HCT116 (cell line): ENCODE data around the gene SEMA3F. TPM values are rescaled to one million over a fixed set of nuclear protein-coding genes. Genes with fewer than 3 reads are reported as not detected.

Experiments
- ATAC-seq: fragments of 200-7000 bp; cut with Tn5 transposase; 2 replicates; pipeline ENCODE4 v1.9.1; 2020; ENCODE audit warnings: mild to moderate bottlenecking, moderate library complexity
- BruUV-seq: library from RNA; stranded (reverse); fragments of 400-500 nt; replicated peaks from 2 replicates; lab custom pipeline; 2021; lab: Mats Ljungman, UMichigan
- CTCF ChIA-PET: fragments of 300-600 bp; sonication (Branson Sonifier 250); formaldehyde crosslinking; loops from one replicate; lab custom pipeline; 2021; ENCODE audit warnings: antibody characterized with exemption; lab: Charles Lee
- POLR2A ChIA-PET: fragments of 300-600, 350-600 bp; sonication (Branson Sonifier 250); formaldehyde crosslinking; loops from one replicate; lab custom pipeline; 2021; ENCODE audit warnings: antibody characterized with exemption; lab: Charles Lee
- RAD21 ChIA-PET, 2 experiments: fragments of 300-600 bp; sonication (Branson Sonifier 250); formaldehyde crosslinking; loops; one replicate each; lab custom pipeline; 2023; ENCODE audit warnings: low total read pairs in 2 of 2; ENCODE audit not compliant: uncharacterized antibody in 2 of 2, unreplicated experiment in 2 of 2, low non-redundant PET in 1 of 2; lab: Charles Lee
- DNase-seq: peaks from one replicate; pipeline ENCODE4 v3.0.0-alpha.2; 2010; ENCODE audit warnings: low read depth, low spot score
- H2AFZ ChIP-seq: fragments of 200-600 bp; shearing (Covaris generic), sonication (generic); 2 replicates; pipeline ENCODE4 v1.6.1; 2017; ENCODE audit warnings: low read depth, mixed run types, mixed read lengths, antibody characterized with exemption, low read length; ENCODE audit not compliant: poor library complexity, severe bottlenecking
- H3K27ac ChIP-seq: 2 replicates; pipeline ENCODE4 v1.5.1; 2012; ENCODE audit warnings: low read depth, low read length
- H3K27me3 ChIP-seq: fragments of 200-600 bp; sonication (generic); 2 replicates; pipeline ENCODE4 v1.6.1; 2016; ENCODE audit warnings: mixed run types, low read length, mixed read lengths; ENCODE audit not compliant: insufficient read depth
- H3K36me3 ChIP-seq, 2 experiments: fragments of 200-500 bp in 1 of 2; fragments of 200-600 bp in 1 of 2; sonication (Bioruptor generic) in 1 of 2; sonication (generic) in 1 of 2; 2 replicates each; pipeline versions ENCODE4 v1.5.1 to v1.6.1; 2014 to 2016; ENCODE audit warnings: low read length in 2 of 2, inconsistent platforms in 1 of 2, mixed read lengths in 1 of 2, mixed run types in 1 of 2; ENCODE audit not compliant: insufficient read depth in 2 of 2, control insufficient read depth in 1 of 2
- H3K4me1 ChIP-seq, 2 experiments: fragments of 200-600 bp in 1 of 2; sonication (generic) in 1 of 2; 2 replicates each; pipeline versions ENCODE4 v1.5.1 to v1.6.1; 2012 to 2017; ENCODE audit warnings: low read length in 2 of 2, inconsistent platforms in 1 of 2, mild to moderate bottlenecking in 1 of 2, mixed read lengths in 1 of 2, mixed run types in 1 of 2, moderate library complexity in 1 of 2; ENCODE audit not compliant: insufficient read depth in 2 of 2, control insufficient read depth in 1 of 2
- H3K4me2 ChIP-seq: fragments of 200-600 bp; sonication (generic); 2 replicates; pipeline ENCODE4 v1.6.1; 2017; ENCODE audit warnings: mixed run types, low read length, mixed read lengths
- H3K4me3 ChIP-seq, 2 experiments: fragments of 200-600 bp in 1 of 2; sonication (generic) in 1 of 2; replicated peaks in 1 of 2; 2 replicates each; pipeline ENCODE4 v1.5.1; 2011 to 2016; ENCODE audit warnings: low read length in 2 of 2, control low read depth in 1 of 2, low read depth in 1 of 2, mild to moderate bottlenecking in 1 of 2, mixed read lengths in 1 of 2, mixed run types in 1 of 2
- H3K79me2 ChIP-seq: fragments of 200-600 bp; sonication (generic); 2 replicates; pipeline ENCODE4 v1.6.1; 2017; ENCODE audit warnings: mild to moderate bottlenecking, mixed run types, low read length, moderate library complexity, mixed read lengths; ENCODE audit not compliant: insufficient read depth
- H3K9ac ChIP-seq: fragments of 200-600 bp; sonication (generic); 2 replicates; pipeline ENCODE4 v1.6.1; 2016; ENCODE audit warnings: low read length, mixed read lengths
- H3K9me2 ChIP-seq: fragments of 200-600 bp; sonication (generic), shearing (Covaris generic); 2 replicates; pipeline ENCODE4 v1.6.1; 2017; ENCODE audit warnings: mixed run types, mild to moderate bottlenecking, moderate library complexity; ENCODE audit not compliant: insufficient read depth
- H3K9me3 ChIP-seq, 2 experiments: fragments of 200-500 bp in 1 of 2; fragments of 200-600 bp in 1 of 2; sonication (Bioruptor generic) in 1 of 2; sonication (generic) in 1 of 2; 2 replicates each; pipeline ENCODE4 v1.6.1; 2014 to 2017; ENCODE audit warnings: low read length in 2 of 2, mixed read lengths in 2 of 2, inconsistent platforms in 1 of 2, low read depth in 1 of 2, mild to moderate bottlenecking in 1 of 2, mixed run types in 1 of 2, moderate library complexity in 1 of 2; ENCODE audit not compliant: control insufficient read depth in 1 of 2, insufficient read depth in 1 of 2
- H4K20me1 ChIP-seq: fragments of 200-600 bp; sonication (generic), shearing (Covaris generic); 2 replicates; pipeline ENCODE4 v1.6.1; 2017; ENCODE audit warnings: mixed run types, mild to moderate bottlenecking, moderate library complexity; ENCODE audit not compliant: insufficient read depth
- CEBPB ChIP-seq: IDR thresholded peaks from 2 replicates; pipeline ENCODE4 v1.6.1; 2012; ENCODE audit warnings: low read depth
- SIN3A ChIP-seq: IDR thresholded peaks from 2 replicates; pipeline ENCODE4 v1.6.1; 2012; ENCODE audit warnings: low read depth
- YY1 ChIP-seq: IDR thresholded peaks from 2 replicates; pipeline ENCODE4 v1.6.1; 2011; ENCODE audit warnings: low read length, low read depth, moderate library complexity, mild to moderate bottlenecking; ENCODE audit not compliant: insufficient replicate concordance; ENCODE audit errors: extremely low read depth
- ZNF274 ChIP-seq: fragments of 200-500 bp; sonication (Bioruptor generic); IDR thresholded peaks from 2 replicates; pipeline ENCODE4 v1.6.1; 2014; ENCODE audit warnings: mild to moderate bottlenecking, low read depth, low read length, inconsistent platforms
- intact Hi-C: fragments of 100-400 bp; cut with micrococcal nuclease; formaldehyde crosslinking; loops from 2 replicates; pipeline ENCODE4 v1.10.0; 2022
- total RNA-seq: library from RNA; stranded (reverse); gene quantifications from one replicate; pipeline ENCODE4 v1.2.1, GENCODE V29; 2021; ENCODE audit not compliant: unreplicated experiment
- TF ChIP-seq, protein P1 (sequence below), 3 experiments: fragments of 200-600 bp in 1 of 3; sonication (generic) in 1 of 3; IDR thresholded peaks in 2 of 3; conservative IDR thresholded peaks in 1 of 3; 2 replicates each; pipeline ENCODE4 v1.5.1; 2012 to 2017; ENCODE audit warnings: low read depth in 2 of 3, low read length in 2 of 3, antibody characterized with exemption in 1 of 3, borderline replicate concordance in 1 of 3, control low read depth in 1 of 3, mild to moderate bottlenecking in 1 of 3, mixed read lengths in 1 of 3, mixed run types in 1 of 3, moderate library complexity in 1 of 3; ENCODE audit not compliant: insufficient read depth in 1 of 3
- TF ChIP-seq, protein P2 (sequence below): IDR thresholded peaks from 2 replicates; pipeline ENCODE4 v1.6.1; 2011; ENCODE audit warnings: mild to moderate bottlenecking, low read length, moderate library complexity; ENCODE audit not compliant: insufficient replicate concordance; ENCODE audit errors: extremely low read depth
- TF ChIP-seq, protein P3 (sequence below): IDR thresholded peaks from 2 replicates; pipeline ENCODE4 v1.6.1; 2012

The SEMA3F gene
- total RNA-seq, 1 experiment from 2014 or later, result 15.7 TPM

DNA sequence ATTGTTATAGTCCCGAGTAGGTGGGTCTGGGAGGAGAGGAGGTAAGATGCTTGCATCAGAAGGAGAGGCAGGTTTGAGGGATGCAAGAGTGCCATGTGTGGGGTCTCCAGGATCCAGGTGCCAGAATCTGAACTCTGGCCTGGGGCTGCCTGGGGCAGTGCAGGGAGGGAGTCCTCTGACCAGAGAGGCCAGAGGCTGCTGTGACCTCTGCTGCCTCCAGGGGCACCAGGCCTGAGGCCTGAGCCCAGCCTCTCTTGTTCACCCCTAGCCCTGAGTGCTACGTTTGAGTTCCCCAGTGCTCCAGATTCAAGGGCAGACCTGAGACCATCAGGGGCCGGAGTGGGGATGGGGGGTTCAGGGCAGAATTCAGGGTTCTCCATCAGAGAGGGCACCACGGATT, 57.4 kb downstream of the SEMA3F start:
- POLR2A ChIA-PET, result no interaction called here
- no peaks in the 10 kb centered on the region for H3K36me3 ChIP-seq
- no peak for DNase-seq
- H3K4me3 ChIP-seq, result no peak overlapping the region
- H3K27me3 ChIP-seq, result no peaks in the 10 kb centered on the region
- RAD21 ChIA-PET, result no interaction called here
- TF ChIP-seq, protein P1, sequence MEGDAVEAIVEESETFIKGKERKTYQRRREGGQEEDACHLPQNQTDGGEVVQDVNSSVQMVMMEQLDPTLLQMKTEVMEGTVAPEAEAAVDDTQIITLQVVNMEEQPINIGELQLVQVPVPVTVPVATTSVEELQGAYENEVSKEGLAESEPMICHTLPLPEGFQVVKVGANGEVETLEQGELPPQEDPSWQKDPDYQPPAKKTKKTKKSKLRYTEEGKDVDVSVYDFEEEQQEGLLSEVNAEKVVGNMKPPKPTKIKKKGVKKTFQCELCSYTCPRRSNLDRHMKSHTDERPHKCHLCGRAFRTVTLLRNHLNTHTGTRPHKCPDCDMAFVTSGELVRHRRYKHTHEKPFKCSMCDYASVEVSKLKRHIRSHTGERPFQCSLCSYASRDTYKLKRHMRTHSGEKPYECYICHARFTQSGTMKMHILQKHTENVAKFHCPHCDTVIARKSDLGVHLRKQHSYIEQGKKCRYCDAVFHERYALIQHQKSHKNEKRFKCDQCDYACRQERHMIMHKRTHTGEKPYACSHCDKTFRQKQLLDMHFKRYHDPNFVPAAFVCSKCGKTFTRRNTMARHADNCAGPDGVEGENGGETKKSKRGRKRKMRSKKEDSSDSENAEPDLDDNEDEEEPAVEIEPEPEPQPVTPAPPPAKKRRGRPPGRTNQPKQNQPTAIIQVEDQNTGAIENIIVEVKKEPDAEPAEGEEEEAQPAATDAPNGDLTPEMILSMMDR (IDR thresholded peaks at IDR 0.05 in 2 of 3, conservative IDR thresholded peaks at IDR 0.05 in 1 of 3; ENCODE audit: borderline replicate concordance in 1 of 3, insufficient read depth in 1 of 3, low read depth in 2 of 3, low read length in 2 of 3), result 0 out of 6 replicates have a peak, but pooled peaks of 1 of the 3 experiments have one; percentile 7
- no peak for TF ChIP-seq YY1
- TF ChIP-seq SIN3A, result no peak
- TF ChIP-seq, protein P2, sequence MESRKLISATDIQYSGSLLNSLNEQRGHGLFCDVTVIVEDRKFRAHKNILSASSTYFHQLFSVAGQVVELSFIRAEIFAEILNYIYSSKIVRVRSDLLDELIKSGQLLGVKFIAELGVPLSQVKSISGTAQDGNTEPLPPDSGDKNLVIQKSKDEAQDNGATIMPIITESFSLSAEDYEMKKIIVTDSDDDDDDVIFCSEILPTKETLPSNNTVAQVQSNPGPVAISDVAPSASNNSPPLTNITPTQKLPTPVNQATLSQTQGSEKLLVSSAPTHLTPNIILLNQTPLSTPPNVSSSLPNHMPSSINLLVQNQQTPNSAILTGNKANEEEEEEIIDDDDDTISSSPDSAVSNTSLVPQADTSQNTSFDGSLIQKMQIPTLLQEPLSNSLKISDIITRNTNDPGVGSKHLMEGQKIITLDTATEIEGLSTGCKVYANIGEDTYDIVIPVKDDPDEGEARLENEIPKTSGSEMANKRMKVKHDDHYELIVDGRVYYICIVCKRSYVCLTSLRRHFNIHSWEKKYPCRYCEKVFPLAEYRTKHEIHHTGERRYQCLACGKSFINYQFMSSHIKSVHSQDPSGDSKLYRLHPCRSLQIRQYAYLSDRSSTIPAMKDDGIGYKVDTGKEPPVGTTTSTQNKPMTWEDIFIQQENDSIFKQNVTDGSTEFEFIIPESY, result no peak
- no peak for TF ChIP-seq ZNF274
- TF ChIP-seq, protein P3, sequence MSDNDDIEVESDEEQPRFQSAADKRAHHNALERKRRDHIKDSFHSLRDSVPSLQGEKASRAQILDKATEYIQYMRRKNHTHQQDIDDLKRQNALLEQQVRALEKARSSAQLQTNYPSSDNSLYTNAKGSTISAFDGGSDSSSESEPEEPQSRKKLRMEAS, result no peak
- no peak for TF ChIP-seq CEBPB
- TF ChIP-seq, all 23 proteins: peak for 1
- CTCF ChIA-PET, result interaction anchor here (1.6 to 2.2 kb wide), 3 partner anchors 14 to 34 kb away, joined by 3 to 8 read pairs (median 6); no protein-coding TSS in a partner anchor
- Histone ChIP-seq H2AFZ (no peak overlapping the region), H3K9ac (no peak overlapping the region), H3K4me1 (peaks cover 0 to 5% of the 10 kb centered on the region in 2 experiments; a peak in 1 of 4 replicates), H3K9me3 (no peaks in the 10 kb centered on the region), H3K4me2 (no peak overlapping the region), H3K79me2 (no peaks in the 10 kb centered on the region), H3K27ac (no peak overlapping the region), H4K20me1 (no peaks in the 10 kb centered on the region), H3K9me2 (no peaks in the 10 kb centered on the region)
- no TSS peak for BruUV-seq
- intact Hi-C loops, result no loop called here
- peak; percentile 74 for ATAC-seq
